Kasumi-1 (cell line): Measurements from ENCODE around the gene HJURP.
"Not testable (repeated sequence)": the region's sequence is repeated elsewhere in the genome, so short reads cannot be mapped to it uniquely, and the experiment has no call there.

ENCODE experiments used
- DNase-seq, 2 experiments: peaks; one replicate each; lab custom pipeline; 2025; lab: John Stamatoyannopoulos, UW

The HJURP gene

GRCh38 chr2:233854241-233854981, at the start of gene HJURP:
Gene HJURP (minus strand): TSS chr2:233854535. CDS start chr2:233854500, 35 bp downstream.
- peak; percentile 84 to 91 for DNase-seq

GRCh38 chr2:233901884-233902283, 47.5 kb upstream of the HJURP start:
- no peak for DNase-seq

- DNase-seq = no peak
Observed at GRCh38 chr2:233901367-233901766, 47.0 kb upstream of the HJURP start.

- DNase-seq = not testable (repeated sequence)
Observed at GRCh38 chr2:233896253-233896652, 41.9 kb upstream of the HJURP start.

- DNase-seq = no peak
Observed at GRCh38 chr2:233892793-233893192, 38.5 kb upstream of the HJURP start.

- DNase-seq = no peak
Observed at GRCh38 chr2:233882353-233882752, 28.0 kb upstream of the HJURP start.

- peak; percentile 7 to 43 for DNase-seq
Observed at GRCh38 chr2:233872125-233872524, 17.8 kb upstream of the HJURP start.

- no peak for DNase-seq
Observed at GRCh38 chr2:233871432-233871831, 17.1 kb upstream of the HJURP start.

- no peak for DNase-seq
Observed at GRCh38 chr2:233867993-233868532, 13.7 kb upstream of the HJURP start, which contains the start of gene MSL3B. Gene MSL3B (minus strand): TSS chr2:233868386.

- no peak for DNase-seq
Observed at GRCh38 chr2:233866479-233866878, 12.1 kb upstream of the HJURP start.

GRCh38 chr2:233865838-233866237, 11.5 kb upstream of the HJURP start:
- DNase-seq = peak in 1 of 2 experiments; percentile 0

GRCh38 chr2:233862261-233862768, 8.0 kb upstream of the HJURP start:
- no peak for DNase-seq

- DNase-seq = no peak
Observed at GRCh38 chr2:233858331-233858730, 4.0 kb upstream of the HJURP start.

- peak; percentile 19 to 38 for DNase-seq
Observed at GRCh38 chr2:233857511-233858141, 3.3 kb upstream of the HJURP start.

GRCh38 chr2:233856184-233856583, 1.8 kb upstream of the HJURP start:
- DNase-seq = no peak

- DNase-seq = no peak
Observed at GRCh38 chr2:233855345-233855744, 1.0 kb upstream of the HJURP start.

- no peak for DNase-seq
Observed at GRCh38 chr2:233853883-233854240, 473 bp downstream of the HJURP start.

GRCh38 chr2:233853353-233853752, 982 bp downstream of the HJURP start:
- no peak for DNase-seq

- DNase-seq = no peak
Observed at GRCh38 chr2:233852056-233852455, 2.3 kb downstream of the HJURP start.

- DNase-seq = no peak
Observed at GRCh38 chr2:233851169-233851568, 3.2 kb downstream of the HJURP start.

- DNase-seq = no peak
Observed at GRCh38 chr2:233850745-233851144, 3.6 kb downstream of the HJURP start.

- DNase-seq = no peak
Observed at GRCh38 chr2:233849607-233850271, 4.6 kb downstream of the HJURP start.

GRCh38 chr2:233848276-233848675, 6.1 kb downstream of the HJURP start:
- no peak for DNase-seq
